ENCODE results near the gene JAKMIP2.

Gene JAKMIP2

GRCh38 chr5:147573211-147573610 lies 209.3 kb downstream of the JAKMIP2 start:
- no peak for DNase-seq
- Histone ChIP-seq H3K56ac (ENCODE audit: low read length) (no peak overlapping the region), H4K5ac (ENCODE audit: low read length) (no peak overlapping the region), H3K4ac (ENCODE audit: low read depth, low read length) (no peak overlapping the region), H3K9ac (ENCODE audit: low read length) (no peak overlapping the region), H3K36me3 (ENCODE audit: control insufficient read depth, insufficient read depth, low read length) (no peaks in the 10 kb centered on the region), H2AK5ac (ENCODE audit: low read length) (no peak overlapping the region), H3K4me2 (ENCODE audit: low read length) (no peak overlapping the region), H3K79me2 (ENCODE audit: control insufficient read depth, insufficient read depth, low read length) (no peaks in the 10 kb centered on the region), H2BK5ac (ENCODE audit: low read length) (no peak overlapping the region), H3K4me1 (ENCODE audit: control insufficient read depth, low read depth, low read length) (peaks cover 7% of the 10 kb centered on the region), H3K79me1 (ENCODE audit: low read length) (no peaks in the 10 kb centered on the region), H3K27me3 (ENCODE audit: insufficient read depth, low read length, poor library complexity) (no peaks in the 10 kb centered on the region), H3K23ac (ENCODE audit: low read length) (no peak overlapping the region), H2BK15ac (replicated peaks; ENCODE audit: low read depth) (no peak overlapping the region), H4K8ac (ENCODE audit: low read depth, low read length) (no peak overlapping the region), H3K27ac (ENCODE audit: low read depth, low read length) (no peak overlapping the region), H3K4me3 (ENCODE audit: low read length) (no peak overlapping the region), H3K18ac (ENCODE audit: low read length) (no peak overlapping the region), H2BK120ac (ENCODE audit: low read depth, low read length) (no peak overlapping the region)
- WGBS (ENCODE audit: extremely low coverage, insufficient coverage, low lambda C conversion rate): no CpG with 5 or more reads among the region's 1 CpG

- H2BK120ac ChIP-seq (ENCODE audit: low read depth, low read length): peak overlapping the region; percentile 79
- peak overlapping the region; percentile 38 for H3K27ac ChIP-seq (ENCODE audit: low read depth, low read length)
- WGBS (ENCODE audit: extremely low coverage, insufficient coverage, low lambda C conversion rate): no CpG with 5 or more reads among the region's 9 CpGs
- H3K9ac ChIP-seq (ENCODE audit: low read length): no peak overlapping the region
- no peak overlapping the region for H4K5ac ChIP-seq (ENCODE audit: low read length)
- H2AK5ac ChIP-seq (ENCODE audit: low read length): no peak overlapping the region
- H3K18ac ChIP-seq (ENCODE audit: low read length): peak overlapping the region; percentile 89
- peak overlapping the region; percentile 62 for H3K56ac ChIP-seq (ENCODE audit: low read length)
- no peak overlapping the region for H3K4me2 ChIP-seq (ENCODE audit: low read length)
- H3K4me3 ChIP-seq (ENCODE audit: low read length): no peak overlapping the region
- peaks cover 10% of the 10 kb centered on the region for H3K4me1 ChIP-seq (ENCODE audit: control insufficient read depth, low read depth, low read length)
- DNase-seq: peak; percentile 11
- H2BK5ac ChIP-seq (ENCODE audit: low read length): peak overlapping the region; percentile 47
- H3K36me3 ChIP-seq (ENCODE audit: control insufficient read depth, insufficient read depth, low read length): no peaks in the 10 kb centered on the region
- H3K27me3 ChIP-seq (ENCODE audit: insufficient read depth, low read length, poor library complexity): no peaks in the 10 kb centered on the region
- H2BK15ac ChIP-seq (replicated peaks; ENCODE audit: low read depth): peak overlapping the region; percentile 66
- H3K79me2 ChIP-seq (ENCODE audit: control insufficient read depth, insufficient read depth, low read length): no peaks in the 10 kb centered on the region
- H3K4ac ChIP-seq (ENCODE audit: low read depth, low read length): peak overlapping the region; percentile 20
- H4K8ac ChIP-seq (ENCODE audit: low read depth, low read length): no peak overlapping the region
- H3K79me1 ChIP-seq (ENCODE audit: low read length): no peaks in the 10 kb centered on the region
- H3K23ac ChIP-seq (ENCODE audit: low read length): no peak overlapping the region
Observed at GRCh38 chr5:147568710-147569406, 213.7 kb downstream of the JAKMIP2 start.

GRCh38 chr5:147567917-147568598 lies 214.5 kb downstream of the JAKMIP2 start:
- no peak overlapping the region for H2AK5ac ChIP-seq (ENCODE audit: low read length)

GRCh38 chr5:147565524-147565923 lies 217.0 kb downstream of the JAKMIP2 start:
- H2BK120ac ChIP-seq (ENCODE audit: low read depth, low read length): no peak overlapping the region
- H4K5ac ChIP-seq (ENCODE audit: low read length): no peak overlapping the region
- no peaks in the 10 kb centered on the region for H3K27me3 ChIP-seq (ENCODE audit: insufficient read depth, low read length, poor library complexity)
- no peak overlapping the region for H3K18ac ChIP-seq (ENCODE audit: low read length)
- H3K4me3 ChIP-seq (ENCODE audit: low read length): no peak overlapping the region
- peak; percentile 11 for DNase-seq
- no peak overlapping the region for H3K27ac ChIP-seq (ENCODE audit: low read depth, low read length)
- no peaks in the 10 kb centered on the region for H3K79me2 ChIP-seq (ENCODE audit: control insufficient read depth, insufficient read depth, low read length)
- H2BK5ac ChIP-seq (ENCODE audit: low read length): no peak overlapping the region
- no CpG with 5 or more reads among the region's 1 CpG for WGBS (ENCODE audit: extremely low coverage, insufficient coverage, low lambda C conversion rate)
- H3K4me1 ChIP-seq (ENCODE audit: control insufficient read depth, low read depth, low read length): peaks cover 12% of the 10 kb centered on the region
- no peaks in the 10 kb centered on the region for H3K36me3 ChIP-seq (ENCODE audit: control insufficient read depth, insufficient read depth, low read length)
- no peak overlapping the region for H3K23ac ChIP-seq (ENCODE audit: low read length)
- H4K8ac ChIP-seq (ENCODE audit: low read depth, low read length): no peak overlapping the region
- no peak overlapping the region for H3K4ac ChIP-seq (ENCODE audit: low read depth, low read length)
- H2BK15ac ChIP-seq (replicated peaks; ENCODE audit: low read depth): no peak overlapping the region
- no peaks in the 10 kb centered on the region for H3K79me1 ChIP-seq (ENCODE audit: low read length)
- H3K56ac ChIP-seq (ENCODE audit: low read length): no peak overlapping the region
- H2AK5ac ChIP-seq (ENCODE audit: low read length): no peak overlapping the region
- no peak overlapping the region for H3K9ac ChIP-seq (ENCODE audit: low read length)
- no peak overlapping the region for H3K4me2 ChIP-seq (ENCODE audit: low read length)

More at GRCh38 chr5:147567917-147568598, 214.5 kb downstream of the JAKMIP2 start:
- no peak overlapping the region for H2BK15ac ChIP-seq (replicated peaks; ENCODE audit: low read depth)
- DNase-seq: peak; percentile 85
- H3K4me2 ChIP-seq (ENCODE audit: low read length): no peak overlapping the region
- no peak overlapping the region for H4K5ac ChIP-seq (ENCODE audit: low read length)
- WGBS (ENCODE audit: extremely low coverage, insufficient coverage, low lambda C conversion rate): no CpG with 5 or more reads among the region's 9 CpGs
- H3K27me3 ChIP-seq (ENCODE audit: insufficient read depth, low read length, poor library complexity): no peaks in the 10 kb centered on the region
- H3K9ac ChIP-seq (ENCODE audit: low read length): no peak overlapping the region
- H2BK5ac ChIP-seq (ENCODE audit: low read length): no peak overlapping the region
- H3K4me3 ChIP-seq (ENCODE audit: low read length): no peak overlapping the region
- H3K79me2 ChIP-seq (ENCODE audit: control insufficient read depth, insufficient read depth, low read length): no peaks in the 10 kb centered on the region
- H3K56ac ChIP-seq (ENCODE audit: low read length): peak overlapping the region; percentile 12
- peak overlapping the region; percentile 36 for H3K27ac ChIP-seq (ENCODE audit: low read depth, low read length)
- H3K36me3 ChIP-seq (ENCODE audit: control insufficient read depth, insufficient read depth, low read length): no peaks in the 10 kb centered on the region
- H3K79me1 ChIP-seq (ENCODE audit: low read length): no peaks in the 10 kb centered on the region
- peaks cover 10% of the 10 kb centered on the region for H3K4me1 ChIP-seq (ENCODE audit: control insufficient read depth, low read depth, low read length)
- no peak overlapping the region for H3K23ac ChIP-seq (ENCODE audit: low read length)
- no peak overlapping the region for H4K8ac ChIP-seq (ENCODE audit: low read depth, low read length)
- H2BK120ac ChIP-seq (ENCODE audit: low read depth, low read length): no peak overlapping the region
- no peak overlapping the region for H3K18ac ChIP-seq (ENCODE audit: low read length)
- no peak overlapping the region for H3K4ac ChIP-seq (ENCODE audit: low read depth, low read length)

- H3K36me3 ChIP-seq (ENCODE audit: control insufficient read depth, insufficient read depth, low read length): no peaks in the 10 kb centered on the region
- no peak overlapping the region for H2AK5ac ChIP-seq (ENCODE audit: low read length)
- H3K9ac ChIP-seq (ENCODE audit: low read length): no peak overlapping the region
- DNase-seq: no peak
- peaks cover 12% of the 10 kb centered on the region for H3K4me1 ChIP-seq (ENCODE audit: control insufficient read depth, low read depth, low read length)
- no peak overlapping the region for H3K4me3 ChIP-seq (ENCODE audit: low read length)
- H2BK15ac ChIP-seq (replicated peaks; ENCODE audit: low read depth): no peak overlapping the region
- no peak overlapping the region for H3K18ac ChIP-seq (ENCODE audit: low read length)
- no peak overlapping the region for H2BK120ac ChIP-seq (ENCODE audit: low read depth, low read length)
- WGBS (ENCODE audit: extremely low coverage, insufficient coverage, low lambda C conversion rate): no CpG with 5 or more reads among the region's 3 CpGs
- H4K8ac ChIP-seq (ENCODE audit: low read depth, low read length): no peak overlapping the region
- H3K4me2 ChIP-seq (ENCODE audit: low read length): no peak overlapping the region
- no peak overlapping the region for H3K4ac ChIP-seq (ENCODE audit: low read depth, low read length)
- no peaks in the 10 kb centered on the region for H3K79me2 ChIP-seq (ENCODE audit: control insufficient read depth, insufficient read depth, low read length)
- H3K23ac ChIP-seq (ENCODE audit: low read length): no peak overlapping the region
- H3K27me3 ChIP-seq (ENCODE audit: insufficient read depth, low read length, poor library complexity): no peaks in the 10 kb centered on the region
- no peak overlapping the region for H3K56ac ChIP-seq (ENCODE audit: low read length)
- no peak overlapping the region for H2BK5ac ChIP-seq (ENCODE audit: low read length)
- no peak overlapping the region for H4K5ac ChIP-seq (ENCODE audit: low read length)
- no peaks in the 10 kb centered on the region for H3K79me1 ChIP-seq (ENCODE audit: low read length)
- no peak overlapping the region for H3K27ac ChIP-seq (ENCODE audit: low read depth, low read length)
Observed at GRCh38 chr5:147564124-147564486, 218.4 kb downstream of the JAKMIP2 start.
